HG03460 (cell line): ENCODE results near the gene TBKBP1.

ENCODE experiments used
- ATAC-seq: cut with Tn5 transposase; IDR thresholded peaks from one replicate; pipeline ENCODE4 v1.9.1; 2021; ENCODE audit not compliant: unreplicated experiment

The TBKBP1 gene

DNA sequence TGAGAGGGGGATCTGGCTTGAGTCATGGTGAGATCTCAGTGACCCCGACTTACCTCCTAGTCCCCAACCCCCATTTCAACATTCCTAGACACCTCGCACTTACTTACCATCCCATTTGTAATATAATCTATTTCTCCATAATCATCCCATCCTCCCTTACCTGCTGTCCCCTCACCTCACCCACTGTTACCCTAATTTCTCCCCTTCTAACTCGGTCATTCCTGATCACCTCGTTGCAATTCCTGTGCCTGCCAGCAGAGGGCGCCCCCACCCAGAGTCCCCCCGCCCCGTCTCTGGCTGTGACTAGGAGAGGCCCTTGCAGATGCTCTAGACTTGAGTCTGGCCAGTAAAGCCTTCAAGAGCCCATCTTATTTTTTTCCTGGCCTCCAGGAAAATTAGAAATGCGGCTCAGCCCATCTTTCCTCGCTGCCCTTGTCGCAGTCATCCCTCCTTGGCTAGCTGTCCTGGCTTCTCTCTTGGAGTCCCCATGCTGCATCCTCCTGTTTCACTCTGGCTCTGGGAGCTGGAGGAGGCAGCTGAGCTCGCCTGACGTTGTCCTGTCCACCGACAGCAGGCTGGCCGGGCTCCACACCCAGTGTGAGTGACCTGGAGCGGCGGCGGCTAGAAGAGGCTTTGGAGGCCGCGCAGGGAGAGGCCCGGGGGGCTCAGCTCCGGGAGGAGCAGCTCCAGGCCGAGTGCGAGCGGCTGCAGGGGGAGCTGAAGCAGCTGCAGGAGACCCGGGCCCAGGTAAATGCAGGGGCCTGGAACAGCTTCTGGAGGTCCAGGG is 5.0 kb downstream of the TBKBP1 start:
- no peak for ATAC-seq

DNA sequence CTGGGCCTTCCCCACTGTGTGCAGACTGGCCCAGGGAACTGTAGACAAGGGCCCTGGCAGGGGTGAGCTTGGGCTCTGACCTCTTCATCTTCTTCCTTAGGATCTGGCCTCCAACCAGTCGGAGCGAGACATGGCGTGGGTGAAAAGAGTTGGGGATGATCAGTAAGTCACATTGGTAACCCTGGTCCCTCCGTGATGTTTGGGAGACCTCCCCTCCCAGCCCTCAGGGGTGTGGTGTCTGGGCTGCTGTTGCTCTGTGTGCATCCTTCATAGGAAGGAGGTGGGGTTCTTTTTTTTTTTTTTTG is 5.5 kb downstream of the TBKBP1 start:
- ATAC-seq, result no peak

DNA sequence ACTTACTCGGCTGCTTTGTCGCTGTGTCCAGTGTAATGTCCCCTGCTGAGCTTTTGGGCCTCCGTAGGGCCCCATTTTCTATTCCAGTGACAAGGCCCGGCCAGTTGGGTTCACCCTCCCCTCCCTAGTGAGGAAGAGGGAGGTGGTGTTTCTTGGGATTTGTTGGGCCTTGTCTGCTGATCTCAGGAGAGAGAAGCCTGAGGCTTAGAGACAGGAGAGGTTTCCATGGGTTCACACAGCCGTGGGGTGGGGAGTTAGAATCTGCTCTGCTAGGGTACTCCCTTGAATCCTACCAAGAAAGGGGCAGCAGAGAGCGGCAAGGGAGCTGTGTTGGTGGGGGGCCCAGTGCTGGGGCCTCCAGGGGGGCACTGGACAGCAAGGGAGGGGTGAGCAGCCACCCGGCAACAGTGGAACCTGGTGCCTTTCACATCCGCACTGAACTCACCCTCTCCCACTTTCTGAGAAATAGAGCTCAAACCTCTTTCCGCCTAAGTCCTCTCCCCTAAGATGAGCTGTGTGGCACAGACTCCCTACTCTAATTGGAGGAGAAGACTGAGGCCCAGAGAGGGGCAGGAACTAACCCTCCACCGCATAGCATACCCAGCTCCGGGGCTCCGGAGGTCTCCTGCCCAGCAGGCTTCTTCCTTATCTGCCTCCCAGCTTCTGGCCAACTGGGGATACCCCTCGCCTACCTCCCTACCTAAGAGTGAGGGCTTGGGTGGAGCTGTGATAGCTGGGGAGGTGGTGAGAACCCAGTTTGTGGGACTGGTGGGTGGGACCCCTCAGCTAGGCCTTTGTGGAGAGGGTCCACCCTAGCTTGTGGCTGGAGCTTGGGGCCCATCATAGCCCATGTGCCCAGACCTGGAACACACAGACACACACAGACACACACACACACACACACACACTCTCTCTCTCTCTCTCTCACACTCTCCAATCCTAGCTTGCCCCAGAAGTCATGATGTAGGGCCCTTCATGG is 6.8 kb downstream of the TBKBP1 start:
- ATAC-seq, result no peak

GRCh38 chr17:47701608-47702007 is 7.6 kb downstream of the TBKBP1 start:
- no peak for ATAC-seq

GRCh38 chr17:47702391-47702995 is 8.5 kb downstream of the TBKBP1 start:
- no peak for ATAC-seq

DNA sequence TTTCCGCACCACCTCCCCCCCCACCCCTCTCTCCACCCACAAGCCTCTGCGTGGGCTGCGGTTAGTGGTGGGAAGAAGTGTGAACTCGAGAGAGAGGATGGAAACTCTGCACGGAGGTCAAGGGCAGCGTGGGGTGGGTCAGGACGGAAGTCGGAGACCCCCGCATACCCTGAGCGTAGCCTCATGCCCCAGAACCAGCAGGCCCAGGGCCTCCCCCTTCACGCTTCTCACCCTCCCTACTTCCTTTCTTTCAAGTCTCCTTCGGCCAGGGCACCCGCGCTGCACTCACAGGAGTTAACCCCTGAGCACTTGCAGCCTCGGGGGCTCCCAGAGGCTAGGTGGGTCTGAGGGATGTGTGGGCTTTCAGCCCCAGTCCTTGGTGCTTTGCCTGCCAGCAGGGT is 9.2 kb downstream of the TBKBP1 start:
- no peak for ATAC-seq

- no peak for ATAC-seq
Measured at GRCh38 chr17:47703671-47704070, 9.7 kb downstream of the TBKBP1 start.

- ATAC-seq, result no peak
Measured at GRCh38 chr17:47704116-47704515, 10.2 kb downstream of the TBKBP1 start.

- ATAC-seq, result no peak
Measured at GRCh38 chr17:47704736-47705135, 10.8 kb downstream of the TBKBP1 start.

DNA sequence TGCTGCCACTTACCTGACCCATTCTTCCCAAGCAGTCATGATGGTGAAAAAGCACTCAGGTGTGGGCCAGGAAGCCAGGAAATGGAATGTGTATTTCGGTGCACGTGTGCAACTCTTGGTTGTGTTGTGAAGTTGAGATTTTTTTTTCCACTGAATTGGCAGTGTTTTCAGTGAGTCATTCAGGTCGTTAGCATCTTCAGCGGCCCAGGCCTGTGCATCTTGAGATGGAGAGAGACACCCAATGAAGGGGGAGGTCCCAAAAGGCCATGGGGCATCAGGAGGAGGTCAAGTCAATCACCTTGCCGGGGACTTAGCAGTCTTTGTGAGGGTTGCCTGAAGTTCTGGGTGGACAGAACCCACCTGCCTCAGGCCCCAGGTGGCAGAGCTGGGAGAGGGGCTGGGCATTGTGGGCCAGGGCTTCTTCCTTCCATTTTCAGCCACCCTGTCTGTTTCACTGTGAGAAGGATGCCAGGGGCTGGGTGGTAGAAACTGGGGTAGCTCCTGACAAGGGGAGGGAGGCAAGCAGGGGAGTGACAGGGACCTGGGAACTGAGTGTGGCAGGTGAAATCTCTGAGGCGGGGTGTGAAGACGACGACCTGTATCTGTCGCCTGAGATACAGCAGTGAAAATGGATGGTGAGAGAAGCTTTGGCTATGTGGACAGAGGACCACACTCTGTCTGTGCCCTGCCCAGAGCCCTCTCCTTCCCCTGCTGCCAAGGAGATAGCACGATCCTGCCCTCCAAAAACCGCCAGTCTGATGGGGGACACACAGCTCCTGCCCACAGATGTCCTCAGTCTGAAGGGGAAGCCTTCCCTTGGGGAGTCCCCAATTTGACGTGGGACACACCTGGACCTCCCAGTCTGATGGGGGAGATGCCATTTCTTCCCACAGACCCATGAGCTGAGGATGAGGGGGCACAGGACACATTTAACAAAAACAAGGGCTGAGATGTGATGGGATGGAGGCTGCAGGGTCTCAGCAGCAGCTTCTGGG is 11.9 kb downstream of the TBKBP1 start:
- no peak for ATAC-seq

DNA sequence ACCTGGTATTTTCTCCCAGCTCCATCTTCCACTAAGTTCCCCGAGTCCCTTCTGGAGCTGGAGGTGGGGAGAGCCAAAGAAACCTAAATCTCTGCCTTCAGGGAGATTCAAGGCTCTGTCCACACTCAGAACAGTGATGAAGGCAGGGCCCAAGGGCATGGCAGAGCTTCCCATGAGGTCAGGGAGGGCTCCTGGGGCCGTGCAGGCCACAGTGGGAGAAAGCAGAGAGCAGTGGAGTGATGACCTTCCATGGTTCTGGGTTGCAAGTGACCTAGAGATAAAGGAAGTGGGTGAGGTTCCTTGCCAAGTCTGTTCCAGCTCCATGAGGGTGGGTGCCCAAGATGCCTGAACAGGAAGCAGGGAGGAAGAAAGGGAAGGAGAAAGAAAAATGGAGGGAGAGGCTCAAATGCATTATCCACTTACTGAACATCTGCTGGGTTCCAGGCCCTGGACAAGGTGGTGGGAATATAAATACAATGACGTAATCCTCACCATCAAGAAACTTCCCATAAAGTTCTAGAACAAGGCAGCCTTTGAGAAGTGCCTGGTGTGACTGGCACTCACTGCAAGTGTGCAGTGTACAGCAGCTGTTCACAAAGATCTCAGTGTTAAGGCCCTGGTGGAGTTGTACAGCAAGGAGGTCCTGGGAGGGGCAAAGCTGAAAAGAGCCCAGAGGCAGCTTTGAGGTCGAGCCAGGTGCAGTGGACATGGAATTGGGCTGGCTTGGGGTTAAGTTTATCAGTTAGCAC is 13.3 kb downstream of the TBKBP1 start:
- no peak for ATAC-seq

DNA sequence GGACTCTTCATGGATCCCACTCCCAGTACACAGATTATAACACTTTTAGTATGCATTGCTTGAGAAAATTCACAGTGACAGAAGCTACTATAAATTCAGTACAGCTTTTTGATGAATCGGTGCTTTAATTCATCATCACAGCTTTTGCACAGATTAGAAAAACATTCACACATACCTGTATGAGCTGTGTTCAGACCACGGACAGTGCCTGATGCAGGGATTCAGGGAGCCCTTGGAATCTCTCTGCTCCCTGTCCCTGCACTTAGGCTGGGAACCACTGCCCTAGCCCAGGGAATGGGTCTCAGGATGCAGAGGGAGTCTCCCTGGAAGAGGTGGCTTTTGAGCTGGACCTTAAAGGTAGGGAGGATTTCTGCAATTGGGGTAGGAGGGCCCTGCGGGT is 13.9 kb downstream of the TBKBP1 start:
- no peak for ATAC-seq

- no peak for ATAC-seq
Measured at GRCh38 chr17:47708312-47708863, 14.4 kb downstream of the TBKBP1 start.

GRCh38 chr17:47708864-47709541 is 15.0 kb downstream of the TBKBP1 start:
- ATAC-seq, result no peak

GRCh38 chr17:47709594-47709993 is 15.6 kb downstream of the TBKBP1 start:
- ATAC-seq, result no peak

GRCh38 chr17:47711366-47712099 is 17.6 kb downstream of the TBKBP1 start:
- no peak for ATAC-seq

GRCh38 chr17:47712330-47713023 is 18.5 kb downstream of the TBKBP1 start:
- no peak for ATAC-seq
